PC-3 (cell line): ENCODE data around the gene MAB21L4.

Experiments used
- EZH2 ChIP-seq: fragments of 300-600 bp; sonication (generic); IDR thresholded peaks from one replicate; pipeline ENCODE4 v1.6.1; 2017; ENCODE audit warnings: antibody characterized with exemption, mild to moderate bottlenecking, low read length; ENCODE audit not compliant: unreplicated experiment
- TF ChIP-seq, protein P1 (sequence below): fragments of 300-600 bp; sonication (generic); conservative IDR thresholded peaks from 2 replicates; pipeline ENCODE4 v1.5.1; 2017; ENCODE audit warnings: antibody characterized with exemption, low read depth, mild to moderate bottlenecking, low read length

DNA sequence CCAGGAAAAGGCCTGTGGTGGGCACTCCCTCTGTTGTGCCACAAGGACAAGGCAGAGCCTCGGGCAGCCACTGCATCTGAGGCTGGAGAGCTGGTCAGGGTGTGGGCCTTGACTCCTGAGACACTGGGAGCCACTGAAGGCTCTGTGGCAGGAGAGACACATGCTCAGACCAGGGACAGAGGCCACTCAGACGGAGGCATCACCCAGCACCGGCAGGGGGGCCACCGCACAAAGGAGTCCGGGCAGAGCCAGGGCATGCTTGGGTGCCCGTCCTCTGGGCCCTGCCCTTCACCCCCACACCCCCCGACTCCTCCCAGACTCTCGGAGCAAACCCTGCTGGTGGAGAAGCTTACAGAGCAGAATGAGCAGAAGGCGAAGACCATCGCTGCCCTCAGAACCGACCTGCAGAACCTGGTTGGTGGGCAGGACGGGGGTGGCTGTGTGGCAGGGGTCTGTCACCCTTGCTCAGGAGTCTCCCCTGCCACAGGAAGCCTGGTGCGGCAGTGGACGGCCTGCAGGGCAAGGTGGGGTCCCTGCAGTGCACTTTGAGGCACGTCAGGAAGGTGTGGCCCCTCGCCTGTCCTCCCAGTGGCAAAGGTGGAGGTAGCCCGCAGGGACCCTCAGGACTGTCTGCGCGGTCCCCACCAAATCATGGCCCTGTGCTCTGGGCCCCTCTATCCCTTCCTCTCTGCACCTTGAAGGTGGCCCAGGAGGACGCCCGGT lies 36.2 kb upstream of the MAB21L4 start:
- TF ChIP-seq, protein P1, sequence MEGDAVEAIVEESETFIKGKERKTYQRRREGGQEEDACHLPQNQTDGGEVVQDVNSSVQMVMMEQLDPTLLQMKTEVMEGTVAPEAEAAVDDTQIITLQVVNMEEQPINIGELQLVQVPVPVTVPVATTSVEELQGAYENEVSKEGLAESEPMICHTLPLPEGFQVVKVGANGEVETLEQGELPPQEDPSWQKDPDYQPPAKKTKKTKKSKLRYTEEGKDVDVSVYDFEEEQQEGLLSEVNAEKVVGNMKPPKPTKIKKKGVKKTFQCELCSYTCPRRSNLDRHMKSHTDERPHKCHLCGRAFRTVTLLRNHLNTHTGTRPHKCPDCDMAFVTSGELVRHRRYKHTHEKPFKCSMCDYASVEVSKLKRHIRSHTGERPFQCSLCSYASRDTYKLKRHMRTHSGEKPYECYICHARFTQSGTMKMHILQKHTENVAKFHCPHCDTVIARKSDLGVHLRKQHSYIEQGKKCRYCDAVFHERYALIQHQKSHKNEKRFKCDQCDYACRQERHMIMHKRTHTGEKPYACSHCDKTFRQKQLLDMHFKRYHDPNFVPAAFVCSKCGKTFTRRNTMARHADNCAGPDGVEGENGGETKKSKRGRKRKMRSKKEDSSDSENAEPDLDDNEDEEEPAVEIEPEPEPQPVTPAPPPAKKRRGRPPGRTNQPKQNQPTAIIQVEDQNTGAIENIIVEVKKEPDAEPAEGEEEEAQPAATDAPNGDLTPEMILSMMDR = no peak
- no peak for TF ChIP-seq EZH2
